SIG-M5 treated with dmso at 0.1 percent for 504 hours (cell line): Measurements from ENCODE around the gene SBSN.
A peak's percentile ranks its signal among the peaks of the same experiment; 100 is the strongest.

Source experiments
- DNase-seq: peaks from one replicate; lab custom pipeline; 2025; ENCODE audit not compliant: unreplicated experiment; lab: John Stamatoyannopoulos, UW

SBSN gene

GRCh38 chr19:35509018-35509652 is 19.0 kb downstream of the SBSN start:
- DNase-seq = no peak

- no peak for DNase-seq
These were observed 20.0 kb downstream of the SBSN start for GRCh38 chr19:35508129-35508528.

DNA sequence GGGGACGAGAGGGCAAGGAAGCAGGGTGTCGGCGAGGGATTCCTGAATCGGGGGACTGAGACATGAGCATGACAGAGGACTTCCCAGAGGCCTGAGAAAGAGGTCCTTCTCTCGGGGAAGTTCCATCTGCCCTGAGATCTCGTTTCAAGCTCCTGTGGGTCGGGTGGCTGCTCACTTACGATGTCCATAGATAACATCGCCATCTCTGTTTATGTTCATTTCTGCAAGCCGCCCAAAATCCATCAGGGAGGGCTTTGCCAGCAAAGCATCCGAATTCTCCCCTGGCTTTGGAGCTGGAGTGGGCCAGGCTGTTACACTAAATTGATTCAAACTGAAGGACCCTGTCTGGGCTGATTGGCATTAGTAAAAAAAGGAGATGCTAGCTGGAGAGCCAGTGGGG is 20.6 kb downstream of the SBSN start:
- no peak for DNase-seq

- DNase-seq = no peak
These were observed 22.1 kb downstream of the SBSN start for GRCh38 chr19:35506011-35506410.

- no peak for DNase-seq
These were observed 25.4 kb downstream of the SBSN start for GRCh38 chr19:35502751-35503150.

DNA sequence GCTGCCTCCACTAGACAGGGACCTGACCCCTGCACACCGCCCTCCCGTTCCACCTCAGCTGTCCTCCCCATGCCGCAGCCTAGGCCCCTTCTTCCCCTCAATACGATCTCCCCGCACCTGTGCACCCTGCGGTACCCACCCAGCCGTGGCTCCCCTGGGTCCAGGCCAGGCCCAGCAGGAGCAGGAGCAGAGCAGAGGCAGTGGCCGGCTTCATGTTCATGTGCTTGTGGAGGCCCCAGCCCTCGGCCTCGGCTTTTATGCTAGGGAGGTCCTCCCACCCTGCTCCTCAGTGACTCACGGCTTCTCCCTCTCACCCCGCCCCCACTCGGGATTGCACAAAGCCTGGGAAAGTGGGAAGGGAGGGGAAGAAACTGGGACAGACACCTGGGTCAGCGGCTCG is 26.4 kb downstream of the SBSN start:
- no peak for DNase-seq

DNA sequence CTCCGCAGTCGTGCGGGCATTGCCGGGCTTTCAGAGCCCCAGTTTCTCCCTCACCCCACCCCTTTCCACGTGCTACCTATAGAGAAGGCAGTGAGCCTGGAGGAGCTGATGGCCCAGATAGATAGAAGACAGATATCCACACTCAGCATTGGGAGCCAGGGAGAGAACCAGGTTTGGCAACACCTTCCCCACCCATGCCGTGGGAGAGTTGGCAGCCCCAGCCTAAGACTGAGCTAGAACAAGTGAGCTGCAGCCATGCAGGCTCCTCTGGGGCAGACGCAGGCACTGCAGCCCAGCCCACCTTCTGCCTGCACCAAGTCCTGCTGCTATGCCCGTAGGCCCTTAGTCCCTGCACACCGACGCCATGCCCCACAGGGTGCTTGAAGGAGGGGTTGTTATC is 27.5 kb downstream of the SBSN start:
- no peak for DNase-seq

GRCh38 chr19:35498984-35499527 is 29.1 kb downstream of the SBSN start:
- DNase-seq = no peak

DNA sequence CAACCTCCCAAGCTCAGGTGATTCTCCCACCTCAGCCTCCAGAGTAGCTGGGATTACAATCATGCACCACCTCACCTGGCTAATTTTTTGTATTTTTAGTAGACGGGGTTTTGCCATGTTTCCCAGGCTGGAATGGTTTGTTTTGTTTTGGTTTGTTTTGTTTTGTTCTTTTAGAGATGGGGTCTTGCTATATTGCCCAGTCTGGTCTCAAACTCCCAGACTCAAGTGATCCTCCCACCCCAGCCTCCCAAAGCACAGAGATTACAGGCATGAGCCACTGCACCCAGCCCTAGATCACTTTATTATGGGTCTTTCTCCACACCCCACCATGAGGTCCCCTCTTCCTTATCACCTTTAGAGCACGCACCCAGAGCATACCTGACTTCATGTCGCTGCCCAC is 29.9 kb downstream of the SBSN start:
- no peak for DNase-seq

DNA sequence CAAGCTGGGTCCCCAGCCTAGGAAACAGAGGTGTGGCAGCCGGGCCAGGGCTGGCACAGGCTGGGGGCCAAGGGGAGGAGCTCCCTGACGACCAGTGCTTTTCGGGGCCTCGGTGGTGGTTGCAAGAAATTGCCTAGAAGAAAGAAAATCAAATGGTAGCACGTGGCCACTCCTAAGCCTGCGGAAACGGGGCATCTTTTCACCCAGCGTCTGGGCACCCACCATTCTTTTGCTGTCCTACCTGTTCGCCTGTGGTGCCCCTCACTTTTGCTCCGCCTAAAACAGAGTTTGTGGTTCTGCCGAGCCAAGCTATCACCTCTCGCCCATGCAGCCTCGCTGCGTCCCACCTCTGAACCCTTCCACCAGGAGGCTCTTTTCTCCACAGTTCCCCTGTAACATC is 30.7 kb downstream of the SBSN start:
- DNase-seq = no peak

GRCh38 chr19:35495107-35496064 is 32.7 kb downstream of the SBSN start:
- DNase-seq = peak; percentile 43

DNA sequence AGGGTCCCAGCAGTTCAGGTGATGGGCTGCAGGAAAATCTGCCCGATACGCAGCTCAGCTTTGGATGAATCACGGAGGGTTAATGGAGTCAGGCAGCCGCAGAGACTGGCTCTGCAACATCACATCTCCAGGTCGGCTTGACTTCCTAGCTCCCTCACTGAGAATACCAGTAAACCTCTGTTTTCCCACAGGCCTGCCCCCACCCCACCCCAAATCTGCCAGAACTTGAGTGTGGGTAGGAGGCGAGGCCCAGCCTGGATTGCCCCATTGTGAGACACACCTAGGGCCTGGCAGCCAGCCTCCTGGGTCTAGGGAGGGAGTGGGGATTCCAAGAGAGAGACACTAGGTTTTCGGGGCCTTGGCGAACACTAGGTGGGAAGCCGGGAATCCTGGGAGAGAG is 34.1 kb downstream of the SBSN start:
- DNase-seq = no peak

DNA sequence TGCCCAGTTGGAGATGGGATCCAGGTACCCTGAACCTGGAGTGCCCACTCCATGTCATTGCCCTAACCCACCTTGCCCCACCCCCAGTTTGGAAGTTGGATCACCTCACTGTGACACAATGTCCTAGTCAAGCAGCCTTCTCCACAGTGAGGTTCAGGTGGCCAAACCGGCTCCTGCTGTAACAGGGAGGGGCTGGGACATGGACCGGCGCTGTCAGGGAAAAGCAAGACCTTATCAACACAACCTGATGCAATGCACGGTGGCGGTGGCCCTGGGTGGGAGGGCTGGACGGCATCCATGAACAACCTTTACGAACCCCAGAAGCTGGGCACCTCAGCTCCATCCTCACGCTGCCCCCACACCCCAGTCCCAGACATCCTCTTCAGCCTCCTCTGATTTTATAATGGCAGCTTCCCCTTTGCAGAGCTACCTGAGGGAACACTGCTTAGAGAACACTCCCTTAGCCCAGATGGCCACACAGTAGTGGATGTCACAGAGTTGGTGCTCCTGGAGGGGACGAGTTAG is 36.2 kb downstream of the SBSN start:
- DNase-seq = no peak

DNA sequence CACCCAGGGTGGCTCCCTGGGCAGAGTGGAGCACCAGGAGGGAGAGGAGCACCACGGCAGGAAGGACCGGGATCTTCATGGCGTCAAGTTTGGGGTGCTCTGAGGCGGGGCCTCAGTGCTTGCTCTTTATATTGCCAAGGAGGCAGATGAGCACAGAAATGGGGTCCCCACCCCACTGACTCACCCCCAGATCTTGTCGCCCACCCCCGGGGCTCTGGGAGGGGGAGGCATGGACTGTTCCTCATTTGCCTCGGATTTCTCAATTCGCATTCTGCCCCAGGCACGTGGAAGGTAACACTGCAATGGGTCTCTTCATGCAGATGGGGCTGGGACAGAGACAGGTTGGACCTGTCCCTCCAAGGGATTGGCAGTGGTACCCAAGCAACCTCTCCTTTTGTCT is 37.7 kb downstream of the SBSN start, which contains the start of gene KRTDAP:
Gene KRTDAP, minus strand, starts transcription at position 101 of the 400 bp plus-strand sequence. Its CDS starts 22 bp downstream, at position 79.
- no peak for DNase-seq

DNA sequence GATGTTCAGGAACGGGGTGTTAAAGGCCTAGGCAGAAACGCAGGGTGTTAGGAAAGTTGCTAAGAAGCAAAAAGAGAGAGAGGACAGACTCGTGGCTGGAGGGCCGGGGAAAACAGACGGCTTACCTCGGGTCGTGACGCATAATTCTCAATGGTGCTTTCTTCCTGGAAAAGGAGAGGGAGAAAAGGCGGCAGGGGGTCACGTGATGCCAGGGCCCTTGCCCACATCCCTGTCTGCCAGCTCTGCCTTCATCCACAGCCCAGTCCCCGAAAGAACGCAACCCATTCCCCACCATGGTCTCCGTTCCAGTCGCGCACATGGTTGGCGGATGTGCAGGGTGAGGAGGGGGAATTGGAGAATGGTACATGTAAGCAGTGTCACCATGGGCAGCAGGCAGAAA is 39.4 kb downstream of the SBSN start:
- no peak for DNase-seq

DNA sequence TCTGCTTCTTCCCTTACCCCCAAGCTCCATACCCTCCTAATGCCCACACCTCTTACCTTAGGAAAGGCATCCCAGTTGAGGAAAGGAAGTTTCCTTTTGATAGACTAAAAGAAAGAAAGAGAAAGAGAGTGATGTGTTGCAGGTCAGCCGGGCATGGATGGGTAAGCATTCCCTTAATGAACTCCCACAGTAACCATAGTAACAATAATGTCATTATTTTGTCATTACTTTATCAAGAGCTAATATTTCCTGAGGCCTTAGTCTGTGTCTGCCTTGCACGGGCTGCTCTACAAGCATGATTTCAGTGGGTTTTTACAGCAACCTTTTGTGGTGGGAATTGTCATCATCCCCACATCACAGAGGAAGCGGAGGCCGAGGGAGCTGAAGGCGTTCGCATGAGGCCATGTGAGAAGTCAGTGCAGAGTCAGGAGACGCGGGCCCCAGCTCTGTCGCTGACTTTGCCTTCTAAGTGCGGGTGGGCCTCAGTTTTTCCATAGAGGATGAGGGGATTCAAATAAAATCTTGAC is 40.4 kb downstream of the SBSN start:
- DNase-seq = no peak

DNA sequence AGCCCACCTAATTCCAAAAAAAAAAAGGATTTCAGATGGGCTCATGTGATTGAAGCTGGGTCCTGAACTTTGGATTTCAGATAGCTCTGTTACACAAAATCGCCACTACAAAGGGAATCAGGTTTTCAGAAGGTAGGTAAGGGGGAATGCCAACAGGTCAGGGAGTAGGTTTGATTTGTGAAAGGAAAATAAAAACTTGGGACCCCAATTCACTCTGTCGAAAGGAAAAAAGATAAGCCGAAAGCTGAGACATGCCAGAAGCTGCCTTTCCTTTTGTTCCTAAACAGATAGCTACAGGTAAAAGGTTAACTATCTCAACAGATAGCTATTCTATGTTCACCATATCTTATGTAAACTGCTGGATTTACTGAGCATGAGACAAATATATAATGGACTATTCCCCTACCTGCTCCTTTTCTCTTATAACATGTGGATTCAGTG is 41.8 kb downstream of the SBSN start:
- DNase-seq = no peak

DNA sequence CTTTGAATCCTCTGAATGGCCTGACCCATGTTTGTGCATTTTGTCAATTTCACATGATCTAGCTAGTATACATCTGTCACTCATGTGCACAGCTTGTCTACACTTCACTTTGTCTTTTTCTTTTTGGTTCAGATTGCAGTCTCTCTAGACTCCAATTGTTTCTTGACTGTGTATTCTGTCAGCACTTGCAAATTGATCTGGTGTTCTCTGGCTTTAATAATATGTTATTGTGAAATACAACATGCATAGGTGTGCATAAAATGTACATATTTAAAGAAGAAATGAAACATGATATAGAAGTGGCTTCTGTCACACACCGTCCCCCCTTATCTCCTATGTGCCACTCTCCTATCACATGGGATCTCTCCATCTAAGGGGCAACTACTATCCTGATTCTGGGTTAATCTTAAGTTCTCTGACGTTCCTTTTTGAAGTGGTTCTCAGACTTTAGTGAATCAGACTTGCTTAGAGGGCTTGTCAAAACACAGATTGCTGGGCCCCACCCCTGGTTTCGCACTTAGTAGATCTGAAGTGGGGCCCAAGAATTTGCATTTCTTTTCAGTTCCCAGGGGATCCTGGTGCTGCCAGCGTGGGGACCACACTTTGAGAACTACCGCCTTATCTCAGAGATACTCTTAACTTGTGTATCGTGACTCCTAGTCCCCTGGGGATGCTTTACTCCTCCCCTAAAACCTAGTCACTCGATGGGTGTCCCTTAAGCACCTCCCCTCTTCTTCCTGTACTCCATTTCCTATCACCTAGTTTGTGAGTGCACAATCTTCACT is 43.7 kb downstream of the SBSN start:
- no peak for DNase-seq

DNA sequence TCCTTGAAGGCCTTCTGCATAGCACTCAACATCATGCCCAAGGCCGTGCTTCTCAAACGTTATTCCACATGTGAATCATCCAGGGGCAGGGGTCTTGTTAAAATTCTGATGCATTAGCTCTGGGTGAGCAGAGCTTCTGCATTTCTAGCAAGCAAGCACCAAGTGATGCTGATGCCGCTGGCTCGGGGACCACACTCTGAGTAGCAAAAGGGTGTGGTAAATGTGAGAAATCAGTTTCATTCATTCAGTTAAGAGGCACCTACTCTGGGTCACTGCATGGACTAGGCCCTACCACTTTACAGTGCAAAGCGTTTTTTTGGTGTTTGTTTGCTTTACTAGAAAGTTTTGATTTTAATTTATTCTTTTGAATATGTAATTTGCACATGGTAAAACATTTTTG is 45.0 kb downstream of the SBSN start:
- DNase-seq = no peak

DNA sequence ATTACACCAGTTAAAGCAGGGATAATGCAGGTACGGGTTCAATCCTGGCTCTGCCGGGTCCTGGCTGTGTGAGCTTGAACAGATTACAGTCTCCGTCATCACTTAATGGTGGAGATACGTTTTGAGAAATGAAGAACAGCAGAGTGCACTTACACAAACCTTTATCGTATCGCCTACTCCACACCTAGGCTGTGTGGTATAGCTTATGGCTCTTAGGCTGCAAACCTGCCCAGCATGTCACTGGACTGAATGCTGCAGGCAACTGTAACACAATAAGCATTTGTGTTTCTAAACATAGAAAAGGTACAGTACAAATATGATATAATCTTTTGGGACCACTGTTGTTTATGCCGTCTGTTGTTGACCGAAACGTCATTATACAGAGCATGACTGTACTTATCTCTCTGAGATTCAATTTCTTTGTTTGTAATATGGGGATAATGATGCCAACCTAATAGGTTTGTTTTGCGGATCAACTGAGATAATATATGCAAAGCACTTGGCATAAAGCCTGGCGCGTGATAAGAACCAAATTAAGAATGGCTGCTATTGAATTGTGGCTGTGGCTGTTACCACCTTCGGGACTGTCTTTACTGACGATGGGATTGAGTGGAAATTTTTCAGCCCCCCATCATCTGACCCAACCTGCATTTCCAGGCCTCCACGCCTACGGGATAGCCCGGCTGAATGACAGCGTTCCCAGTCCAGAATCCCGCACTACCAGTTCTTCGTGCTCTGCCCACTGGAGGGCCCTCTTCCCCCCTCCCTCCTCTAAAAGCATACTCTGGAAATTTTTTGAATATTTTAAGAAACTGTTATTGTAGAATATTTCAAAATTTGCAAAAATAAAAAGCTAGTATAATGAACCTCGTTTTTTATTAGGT is 49.1 kb downstream of the SBSN start:
- no peak for DNase-seq
